GM19452 (cell line): ENCODE results near the gene PPM1H.
A peak's percentile ranks its signal among the peaks of the same experiment; 100 is the strongest.

Experiments
- ATAC-seq: cut with Tn5 transposase; IDR thresholded peaks from one replicate; pipeline ENCODE4 v1.9.1; 2021; ENCODE audit not compliant: unreplicated experiment

The PPM1H gene

GRCh38 chr12:62801796-62802195 is 133.2 kb downstream of the PPM1H start:
- ATAC-seq = no peak

GRCh38 chr12:62800707-62801400 is 134.1 kb downstream of the PPM1H start:
- no peak for ATAC-seq

GRCh38 chr12:62799766-62800406 is 135.1 kb downstream of the PPM1H start:
- ATAC-seq = no peak

- ATAC-seq = peak; percentile 88
These were observed 135.7 kb downstream of the PPM1H start for GRCh38 chr12:62799126-62799736.

- ATAC-seq = no peak
These were observed 140.7 kb downstream of the PPM1H start for GRCh38 chr12:62794218-62794583.

GRCh38 chr12:62793256-62794217 is 141.4 kb downstream of the PPM1H start:
- peak; percentile 66 for ATAC-seq

GRCh38 chr12:62792236-62792870 is 142.6 kb downstream of the PPM1H start:
- no peak for ATAC-seq

GRCh38 chr12:62789851-62790250 is 145.1 kb downstream of the PPM1H start:
- ATAC-seq = no peak

- ATAC-seq = no peak
These were observed 147.3 kb downstream of the PPM1H start for GRCh38 chr12:62787611-62788010.

- no peak for ATAC-seq
These were observed 147.9 kb downstream of the PPM1H start for GRCh38 chr12:62787023-62787422.

- ATAC-seq = no peak
These were observed 148.9 kb downstream of the PPM1H start for GRCh38 chr12:62785941-62786559.

- no peak for ATAC-seq
These were observed 150.4 kb downstream of the PPM1H start for GRCh38 chr12:62784576-62784975.

- ATAC-seq = no peak
These were observed 151.1 kb downstream of the PPM1H start for GRCh38 chr12:62783881-62784280.

GRCh38 chr12:62781136-62781880 is 153.6 kb downstream of the PPM1H start:
- ATAC-seq = no peak

GRCh38 chr12:62779488-62779887 is 155.5 kb downstream of the PPM1H start:
- ATAC-seq = no peak

GRCh38 chr12:62778187-62778586 is 156.8 kb downstream of the PPM1H start:
- ATAC-seq = no peak

- ATAC-seq = no peak
These were observed 158.0 kb downstream of the PPM1H start for GRCh38 chr12:62776997-62777396.

- no peak for ATAC-seq
These were observed 158.4 kb downstream of the PPM1H start for GRCh38 chr12:62776575-62776974.

GRCh38 chr12:62774794-62775193 is 160.2 kb downstream of the PPM1H start:
- ATAC-seq = no peak
